Occipital lobe (tissue), 2 donors: ENCODE results near the gene DDRGK1. TPM values are rescaled to one million over a fixed set of nuclear protein-coding genes. Genes with fewer than 3 reads are reported as not detected.
A peak's percentile ranks its signal among the peaks of the same experiment; 100 is the strongest.
"Not testable (repeated sequence)": the region's sequence is repeated elsewhere in the genome, so short reads cannot be mapped to it uniquely, and the experiment has no call there.

Source experiments
- DNase-seq: peaks from one replicate; lab custom pipeline; 2025; lab: John Stamatoyannopoulos, UW
- total RNA-seq: library from RNA; depleted of rRNA; stranded (reverse); fragments of >200 nt; gene quantifications from one replicate; pipeline ENCODE4 v1.2.3, GENCODE V29; 2014

DDRGK1 gene
- total RNA-seq, 1 donor from 2014 or later: 22.6 TPM

GRCh38 chr20:3183896-3184612 lies 20.4 kb downstream of the DDRGK1 start:
- no peak for DNase-seq

- DNase-seq: not testable (repeated sequence)
Measured at GRCh38 chr20:3182429-3182828, 22.1 kb downstream of the DDRGK1 start.

GRCh38 chr20:3181270-3181669 lies 23.2 kb downstream of the DDRGK1 start:
- DNase-seq: no peak

- no peak for DNase-seq
Measured at GRCh38 chr20:3180319-3180718, 24.2 kb downstream of the DDRGK1 start.

GRCh38 chr20:3177746-3178485 lies 26.6 kb downstream of the DDRGK1 start:
- DNase-seq: no peak

- no peak for DNase-seq
Measured at GRCh38 chr20:3175270-3175669, 29.2 kb downstream of the DDRGK1 start.

GRCh38 chr20:3174442-3175261 lies 29.8 kb downstream of the DDRGK1 start:
- no peak for DNase-seq

- DNase-seq: peak; percentile 79
Measured at GRCh38 chr20:3173610-3174441, 30.7 kb downstream of the DDRGK1 start.

GRCh38 chr20:3172933-3173609 lies 31.4 kb downstream of the DDRGK1 start, which contains the start of gene LZTS3:
Gene LZTS3 (minus strand): TSS chr20:3173549. CDS start chr20:3167163, 6,386 bp downstream.
- peak; percentile 66 for DNase-seq

GRCh38 chr20:3172126-3172932 lies 32.2 kb downstream of the DDRGK1 start:
- no peak for DNase-seq

- no peak for DNase-seq
Measured at GRCh38 chr20:3171391-3172125, 32.9 kb downstream of the DDRGK1 start.

- no peak for DNase-seq
Measured at GRCh38 chr20:3168829-3169590, 35.5 kb downstream of the DDRGK1 start.

GRCh38 chr20:3168079-3168828 lies 36.2 kb downstream of the DDRGK1 start:
- no peak for DNase-seq

GRCh38 chr20:3167738-3168078 lies 36.8 kb downstream of the DDRGK1 start:
- no peak for DNase-seq

- DNase-seq: no peak
Measured at GRCh38 chr20:3166913-3167342, 37.6 kb downstream of the DDRGK1 start.

GRCh38 chr20:3166338-3166912 lies 38.1 kb downstream of the DDRGK1 start:
- no peak for DNase-seq
